MCF 10A (cell line): ENCODE results near the gene CLEC3B. TPM values are rescaled to one million over a fixed set of nuclear protein-coding genes. Genes with fewer than 3 reads are reported as not detected.

Source experiments
- BruUV-seq: library from RNA; stranded (reverse); fragments of 400-500 nt; replicated peaks from 2 replicates; lab custom pipeline; 2021; lab: Mats Ljungman, UMichigan
- CTCF ChIA-PET: fragments of 300-600 bp; sonication (Branson Sonifier 250); formaldehyde crosslinking; extraction: SDS; loops from one replicate; lab custom pipeline; 2021; ENCODE audit warnings: antibody characterized with exemption, inconsistent platforms; lab: Yijun Ruan, JAX
- POLR2A ChIA-PET: fragments of 300-600, 350-650 bp; sonication (Branson Sonifier 250); formaldehyde crosslinking; extraction: SDS; loops from one replicate; lab custom pipeline; 2020; ENCODE audit warnings: antibody characterized with exemption, inconsistent platforms; lab: Yijun Ruan, JAX
- DNase-seq: peaks from one replicate; pipeline ENCODE4 v3.0.0-alpha.2; 2018; ENCODE audit not compliant: unreplicated experiment
- H3K27ac Mint-ChIP-seq: one replicate; pipeline ENCODE4 v1.8.0; 2022; ENCODE audit warnings: mild to moderate bottlenecking, low read depth, mixed read lengths; ENCODE audit not compliant: unreplicated experiment
- H3K27me3 Mint-ChIP-seq: one replicate; pipeline ENCODE4 v1.8.0; 2022; ENCODE audit warnings: mixed read lengths; ENCODE audit not compliant: insufficient read depth, unreplicated experiment
- H3K36me3 Mint-ChIP-seq: one replicate; pipeline ENCODE4 v1.8.0; 2022; ENCODE audit warnings: mild to moderate bottlenecking, moderate library complexity, mixed read lengths; ENCODE audit not compliant: insufficient read depth, unreplicated experiment
- H3K4me1 Mint-ChIP-seq: one replicate; pipeline ENCODE4 v1.8.0; 2022; ENCODE audit warnings: mixed read lengths; ENCODE audit not compliant: insufficient read depth, unreplicated experiment
- H3K4me3 Mint-ChIP-seq: one replicate; pipeline ENCODE4 v1.8.0; 2022; ENCODE audit warnings: mild to moderate bottlenecking, moderate library complexity, mixed read lengths; ENCODE audit not compliant: unreplicated experiment
- H3K9me3 Mint-ChIP-seq: one replicate; pipeline ENCODE4 v1.8.0; 2022; ENCODE audit warnings: mixed read lengths; ENCODE audit not compliant: unreplicated experiment
- intact Hi-C: fragments of 100-400 bp; cut with micrococcal nuclease; formaldehyde crosslinking; loops from 2 replicates; pipeline ENCODE4 v1.14.1; 2022
- total RNA-seq: library from RNA; stranded (reverse); gene quantifications from 2 replicates; pipeline ENCODE4 v1.2.3, GENCODE V29; 2022
- TF ChIP-seq, protein P1 (sequence below): fragments of 200-600 bp; IDR thresholded peaks from one replicate; pipeline ENCODE4 v1.8.0; 2022; ENCODE audit warnings: antibody characterized with exemption, mild to moderate bottlenecking; ENCODE audit not compliant: unreplicated experiment

Gene CLEC3B
- total RNA-seq, 1 experiment from 2014 or later = not detected

GRCh38 chr3:45001738-45002137 is 24.4 kb upstream of the CLEC3B start:
- TF ChIP-seq, protein P1, sequence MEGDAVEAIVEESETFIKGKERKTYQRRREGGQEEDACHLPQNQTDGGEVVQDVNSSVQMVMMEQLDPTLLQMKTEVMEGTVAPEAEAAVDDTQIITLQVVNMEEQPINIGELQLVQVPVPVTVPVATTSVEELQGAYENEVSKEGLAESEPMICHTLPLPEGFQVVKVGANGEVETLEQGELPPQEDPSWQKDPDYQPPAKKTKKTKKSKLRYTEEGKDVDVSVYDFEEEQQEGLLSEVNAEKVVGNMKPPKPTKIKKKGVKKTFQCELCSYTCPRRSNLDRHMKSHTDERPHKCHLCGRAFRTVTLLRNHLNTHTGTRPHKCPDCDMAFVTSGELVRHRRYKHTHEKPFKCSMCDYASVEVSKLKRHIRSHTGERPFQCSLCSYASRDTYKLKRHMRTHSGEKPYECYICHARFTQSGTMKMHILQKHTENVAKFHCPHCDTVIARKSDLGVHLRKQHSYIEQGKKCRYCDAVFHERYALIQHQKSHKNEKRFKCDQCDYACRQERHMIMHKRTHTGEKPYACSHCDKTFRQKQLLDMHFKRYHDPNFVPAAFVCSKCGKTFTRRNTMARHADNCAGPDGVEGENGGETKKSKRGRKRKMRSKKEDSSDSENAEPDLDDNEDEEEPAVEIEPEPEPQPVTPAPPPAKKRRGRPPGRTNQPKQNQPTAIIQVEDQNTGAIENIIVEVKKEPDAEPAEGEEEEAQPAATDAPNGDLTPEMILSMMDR = no peak
- CTCF ChIA-PET = interaction anchor here (0.6 to 3.1 kb wide), 2 partner anchors 10 to 15 kb away, joined by 3 to 15 read pairs; no protein-coding TSS in a partner anchor

DNA sequence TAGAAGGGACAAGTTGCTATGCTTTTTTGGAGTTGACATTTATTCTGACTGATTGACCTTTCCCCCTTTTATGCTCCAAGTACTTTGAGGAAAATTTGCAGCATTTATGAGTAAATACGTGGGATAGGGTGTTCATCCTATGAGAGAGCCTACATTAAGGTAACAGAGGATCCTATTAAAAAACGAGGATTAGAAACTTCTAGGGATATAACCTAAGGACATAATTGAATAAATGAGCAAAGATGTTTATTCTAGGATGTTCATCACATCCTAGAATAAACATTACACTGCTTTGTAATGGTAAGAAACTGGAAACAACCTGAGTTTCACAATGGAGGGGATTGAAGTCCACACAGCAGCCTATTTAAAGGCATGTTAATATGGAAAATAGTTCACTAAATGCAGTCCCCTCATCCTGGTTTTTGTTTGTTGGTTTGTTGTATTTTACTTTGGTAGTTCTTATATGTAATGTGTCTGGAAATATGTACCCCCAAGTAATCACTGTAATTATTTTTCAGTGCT is 23.9 kb upstream of the CLEC3B start:
- intact Hi-C loops = no loop called here
- ChIA-PET POLR2A (no interaction called here), CTCF (interaction anchor here (0.6 to 3.1 kb wide), 2 partner anchors 10 to 678 kb away, joined by 3 to 15 read pairs; no protein-coding TSS in a partner anchor)
- Mint-ChIP-seq H3K27ac (no peak overlapping the region), H3K27me3 (no peaks in the 10 kb centered on the region), H3K36me3 (peaks cover 91% of the 10 kb centered on the region), H3K4me1 (no peaks in the 10 kb centered on the region), H3K9me3 (no peaks in the 10 kb centered on the region), H3K4me3 (no peak overlapping the region)
- TF ChIP-seq, protein P1 = no peak
- BruUV-seq = no TSS peak
- no peak for DNase-seq

More at GRCh38 chr3:45001738-45002137, 24.4 kb upstream of the CLEC3B start:
- intact Hi-C loops = no loop called here
- H3K4me1 Mint-ChIP-seq = no peaks in the 10 kb centered on the region
- no TSS peak for BruUV-seq
- no peaks in the 10 kb centered on the region for H3K9me3 Mint-ChIP-seq
- DNase-seq = no peak
- no peak overlapping the region for H3K27ac Mint-ChIP-seq
- POLR2A ChIA-PET = no interaction called here
- peaks cover 92% of the 10 kb centered on the region for H3K36me3 Mint-ChIP-seq
- no peak overlapping the region for H3K4me3 Mint-ChIP-seq
- H3K27me3 Mint-ChIP-seq = no peaks in the 10 kb centered on the region

DNA sequence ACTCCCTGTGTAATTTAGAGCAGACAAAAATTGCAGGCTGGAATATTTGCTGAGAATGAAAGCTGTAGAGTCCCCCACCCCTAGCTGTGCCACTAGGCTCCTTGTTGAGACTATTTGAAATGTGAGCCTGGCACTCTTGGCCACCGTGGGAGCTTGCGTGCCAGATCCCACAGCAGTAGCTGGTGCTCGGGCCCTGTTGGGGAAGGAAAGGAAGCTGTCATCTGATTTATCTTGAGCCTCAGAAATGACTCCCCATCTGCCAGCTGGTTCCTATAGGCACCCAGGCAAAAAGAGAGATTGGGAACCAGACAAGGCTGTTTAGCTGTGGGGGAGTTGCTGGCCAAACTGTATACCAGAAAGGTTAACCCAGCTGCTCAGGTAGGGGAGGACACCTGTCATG is 23.4 kb upstream of the CLEC3B start:
- no peaks in the 10 kb centered on the region for H3K4me1 Mint-ChIP-seq
- BruUV-seq = no TSS peak
- peaks cover 89% of the 10 kb centered on the region for H3K36me3 Mint-ChIP-seq
- H3K27me3 Mint-ChIP-seq = no peaks in the 10 kb centered on the region
- TF ChIP-seq, protein P1 = no peak
- H3K27ac Mint-ChIP-seq = no peak overlapping the region
- POLR2A ChIA-PET = no interaction called here
- no peak for DNase-seq
- CTCF ChIA-PET = interaction anchor here (0.6 to 3.1 kb wide), 2 partner anchors 11 to 679 kb away, joined by 3 to 15 read pairs; no protein-coding TSS in a partner anchor
- intact Hi-C loops = no loop called here
- H3K9me3 Mint-ChIP-seq = no peaks in the 10 kb centered on the region
- no peak overlapping the region for H3K4me3 Mint-ChIP-seq

GRCh38 chr3:45003406-45003805 is 22.7 kb upstream of the CLEC3B start:
- CTCF ChIA-PET = interaction anchor here (3.1 kb wide), 1 partner anchor 11 kb away, joined by 15 read pairs; no protein-coding TSS in a partner anchor
- no peak overlapping the region for H3K4me3 Mint-ChIP-seq
- POLR2A ChIA-PET = no interaction called here
- H3K27me3 Mint-ChIP-seq = no peaks in the 10 kb centered on the region
- TF ChIP-seq, protein P1 = no peak
- no peak for DNase-seq
- H3K27ac Mint-ChIP-seq = no peak overlapping the region
- no peaks in the 10 kb centered on the region for H3K4me1 Mint-ChIP-seq
- intact Hi-C loops = no loop called here
- peaks cover 86% of the 10 kb centered on the region for H3K36me3 Mint-ChIP-seq
- no TSS peak for BruUV-seq
- no peaks in the 10 kb centered on the region for H3K9me3 Mint-ChIP-seq
